HuH-7 (cell line): ENCODE results near the gene TEKTIP1.
"Not testable (repeated sequence)": the region's sequence is repeated elsewhere in the genome, so short reads cannot be mapped to it uniquely, and the experiment has no call there.

ENCODE experiments used
- DNase-seq: peaks from one replicate; pipeline ENCODE4 v3.0.0; 2011; ENCODE audit warnings: low spot score

Gene TEKTIP1

GRCh38 chr19:3508121-3508661 is 30.8 kb upstream of the TEKTIP1 start:
- DNase-seq: not testable (repeated sequence)

GRCh38 chr19:3508771-3509535 is 30.0 kb upstream of the TEKTIP1 start:
- DNase-seq: no peak

DNA sequence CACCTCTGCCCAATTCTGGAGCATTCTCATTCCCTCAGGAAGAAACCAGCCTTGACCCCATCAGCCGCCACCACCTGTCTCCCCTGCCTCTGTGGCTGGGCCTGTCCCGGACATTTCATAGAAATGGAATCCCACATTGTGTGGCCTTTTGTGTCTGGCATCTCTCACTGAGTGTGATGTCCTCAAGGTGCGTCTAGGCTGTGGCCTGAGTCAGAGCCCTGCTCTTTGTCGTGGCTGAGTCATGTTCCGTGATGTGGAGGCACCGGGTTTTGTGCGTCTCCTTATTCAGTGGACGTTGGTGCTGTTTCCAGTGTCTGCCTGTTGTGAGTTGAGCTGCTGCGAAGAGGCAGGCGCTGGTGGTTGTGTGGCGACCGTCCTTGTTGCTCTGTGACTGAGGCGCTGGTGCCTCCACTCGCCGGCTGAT is 29.4 kb upstream of the TEKTIP1 start:
- DNase-seq: no peak

DNA sequence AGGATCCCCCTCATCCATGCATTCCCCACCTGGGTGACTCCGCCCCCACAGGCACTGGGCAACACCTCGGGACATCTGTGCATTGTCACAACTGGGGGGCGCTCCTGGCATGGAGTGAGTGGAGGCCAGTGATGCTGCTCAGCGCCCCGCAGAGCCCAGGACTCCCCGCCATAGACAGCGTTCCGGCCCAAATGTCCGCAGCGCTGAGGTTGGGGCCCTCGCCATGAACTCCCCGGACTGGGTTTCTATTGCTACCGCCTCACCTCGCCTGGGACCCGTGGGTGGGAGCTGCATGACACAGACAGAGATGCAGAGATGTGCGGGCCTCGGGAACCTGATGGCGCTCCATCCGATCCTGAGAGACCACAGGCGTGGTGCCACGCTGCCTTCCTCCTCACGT is 28.2 kb upstream of the TEKTIP1 start:
- no peak for DNase-seq

GRCh38 chr19:3511506-3512251 is 27.3 kb upstream of the TEKTIP1 start:
- no peak for DNase-seq

DNA sequence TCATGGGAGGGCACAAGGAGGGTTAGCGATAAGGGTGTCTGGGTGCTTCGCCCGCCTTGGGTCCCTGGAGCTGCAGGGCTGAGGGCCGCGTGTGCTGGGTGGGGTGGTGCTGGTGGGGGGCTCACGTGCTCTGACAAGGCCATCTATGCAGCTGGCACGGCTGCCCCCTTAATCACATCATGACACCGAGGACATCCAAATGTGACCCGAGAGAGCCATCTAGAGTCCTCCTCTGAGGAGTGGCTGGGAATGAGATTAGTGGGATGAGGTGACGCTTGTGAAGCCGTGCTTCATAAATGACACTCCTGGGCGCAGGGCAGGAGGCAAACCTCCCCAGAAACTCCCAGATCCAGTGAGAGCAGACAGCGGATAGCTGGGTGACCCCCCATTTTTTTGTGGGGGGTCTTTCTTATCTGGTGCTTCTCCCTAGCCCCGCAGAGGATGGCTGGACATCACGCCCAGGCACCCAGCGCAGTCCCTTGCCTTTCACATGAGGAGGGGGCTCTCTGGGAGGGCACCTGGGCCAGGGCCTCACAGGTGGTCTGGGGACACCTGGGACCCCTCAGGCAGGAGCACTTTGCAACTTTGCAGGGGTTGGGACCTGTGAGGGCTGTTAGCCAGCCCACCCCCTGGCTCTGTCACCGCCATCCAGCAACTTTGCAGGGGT is 26.3 kb upstream of the TEKTIP1 start:
- no peak for DNase-seq

DNA sequence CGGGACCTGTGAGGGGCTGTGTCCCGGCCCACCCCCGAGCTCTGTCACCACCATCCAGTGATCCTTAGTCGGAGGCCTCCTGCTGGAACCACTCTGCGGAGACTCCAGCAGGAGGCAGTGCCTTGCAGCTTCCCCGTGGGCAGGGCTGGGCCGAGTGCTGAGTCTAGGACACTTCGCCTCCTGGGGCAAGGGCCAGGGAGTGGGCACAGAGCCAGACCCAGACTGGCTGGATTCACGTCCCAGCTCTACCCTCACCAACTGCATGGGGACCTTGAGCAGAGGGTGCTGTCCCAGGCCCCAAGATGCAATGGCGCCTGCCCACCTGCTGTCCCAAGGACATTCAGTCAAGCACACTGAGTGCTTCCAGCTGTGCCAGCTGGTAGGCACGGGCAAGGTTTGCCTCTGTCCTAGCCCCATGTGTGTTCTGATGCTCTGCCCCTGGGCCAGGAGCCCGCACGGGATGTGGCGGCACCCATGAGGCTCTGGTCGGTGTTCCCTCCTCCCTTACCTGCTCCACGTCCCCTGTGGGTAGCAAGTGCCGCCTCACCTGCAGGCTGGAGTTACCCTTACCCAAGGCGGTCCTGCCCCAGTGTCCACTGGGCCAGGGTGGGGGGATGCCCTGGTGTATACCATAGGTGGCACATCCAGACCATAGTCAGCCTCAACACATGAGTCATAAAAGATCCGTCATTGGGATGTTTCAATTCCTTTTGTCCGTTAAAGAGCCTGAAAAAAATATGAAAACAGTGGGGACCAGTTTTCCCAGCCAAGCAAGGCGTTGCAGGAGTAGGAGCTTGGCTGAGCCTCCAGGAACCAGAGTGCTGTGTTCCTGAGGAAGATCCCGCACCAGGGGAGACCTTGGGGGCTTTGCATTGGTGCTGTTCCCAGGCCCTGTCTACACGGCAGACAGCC is 25.5 kb upstream of the TEKTIP1 start:
- DNase-seq: no peak

- DNase-seq: no peak
Measured at GRCh38 chr19:3514930-3515329, 24.0 kb upstream of the TEKTIP1 start.

GRCh38 chr19:3515891-3516422 is 23.0 kb upstream of the TEKTIP1 start:
- DNase-seq: no peak

- DNase-seq: no peak
Measured at GRCh38 chr19:3516675-3517207, 22.2 kb upstream of the TEKTIP1 start.

GRCh38 chr19:3517638-3518037 is 21.3 kb upstream of the TEKTIP1 start:
- DNase-seq: no peak

DNA sequence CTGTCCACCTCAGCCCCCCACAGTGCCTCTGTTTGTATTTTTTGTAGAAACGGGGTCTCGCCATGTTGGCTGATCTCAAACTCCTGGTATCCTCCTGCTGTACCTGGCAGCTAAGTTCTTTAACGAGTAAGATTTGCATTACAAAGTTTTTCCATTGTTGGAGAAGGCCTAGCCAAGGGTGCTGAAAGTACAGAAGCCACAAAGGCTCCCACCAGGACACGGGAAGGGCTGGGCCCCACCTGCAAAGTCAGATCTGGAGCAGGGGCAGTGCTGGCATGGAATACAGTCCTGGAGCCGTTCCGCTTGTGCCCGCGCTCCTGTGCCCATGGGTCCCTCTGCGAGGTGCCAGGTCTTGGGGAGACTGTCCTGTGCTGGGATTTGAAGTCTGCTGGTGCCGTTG is 20.7 kb upstream of the TEKTIP1 start:
- no peak for DNase-seq

GRCh38 chr19:3518659-3519058 is 20.3 kb upstream of the TEKTIP1 start:
- DNase-seq: no peak

- DNase-seq: no peak
Measured at GRCh38 chr19:3519126-3519525, 19.8 kb upstream of the TEKTIP1 start.

GRCh38 chr19:3520166-3521103 is 18.5 kb upstream of the TEKTIP1 start:
- DNase-seq: no peak

GRCh38 chr19:3521104-3521445 is 17.9 kb upstream of the TEKTIP1 start:
- DNase-seq: no peak

DNA sequence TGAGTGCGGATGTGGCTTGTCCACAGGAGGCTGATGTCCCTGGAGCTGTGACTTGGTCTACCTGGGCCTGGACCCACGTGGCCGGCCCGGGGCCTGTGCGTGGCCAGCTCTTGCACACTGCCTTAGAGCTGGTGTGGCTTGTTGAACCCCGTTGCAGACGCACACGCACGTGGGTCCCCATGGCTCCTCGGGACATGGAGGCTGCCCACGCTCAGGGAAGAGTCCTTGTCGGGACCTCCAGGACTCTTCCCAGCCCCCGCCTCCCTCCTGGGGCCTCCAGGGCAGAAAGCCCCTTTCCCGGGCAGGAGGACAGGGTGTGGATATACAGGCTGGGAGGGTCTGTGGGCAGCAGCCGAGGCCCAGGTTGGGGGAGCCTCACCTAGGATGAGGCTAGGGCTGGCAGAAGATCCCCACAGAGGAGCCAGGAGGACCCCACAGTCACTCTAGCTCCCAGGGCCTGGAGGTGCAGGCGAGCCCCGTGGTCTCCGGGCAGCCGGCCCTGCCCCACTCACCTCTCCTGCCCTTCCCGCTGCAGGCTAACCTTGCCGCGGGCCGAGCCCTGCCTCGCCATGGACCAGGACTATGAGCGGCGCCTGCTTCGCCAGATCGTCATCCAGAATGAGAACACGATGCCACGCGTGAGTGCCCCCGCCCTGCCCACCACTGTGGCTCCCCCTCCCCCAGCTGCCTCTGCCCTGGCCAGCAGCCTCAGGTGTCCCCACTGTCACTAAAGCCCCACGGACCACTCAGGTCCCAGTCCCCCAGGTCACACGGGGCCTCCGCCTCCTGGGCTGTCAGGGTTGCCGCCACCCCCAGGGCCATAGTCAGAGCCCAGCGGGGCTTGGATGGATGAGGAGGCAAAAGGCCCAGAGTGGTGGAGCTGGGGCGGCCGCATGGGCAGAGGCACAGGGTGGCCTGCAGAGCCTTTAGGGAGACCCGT is 16.3 kb upstream of the TEKTIP1 start:
- no peak for DNase-seq

DNA sequence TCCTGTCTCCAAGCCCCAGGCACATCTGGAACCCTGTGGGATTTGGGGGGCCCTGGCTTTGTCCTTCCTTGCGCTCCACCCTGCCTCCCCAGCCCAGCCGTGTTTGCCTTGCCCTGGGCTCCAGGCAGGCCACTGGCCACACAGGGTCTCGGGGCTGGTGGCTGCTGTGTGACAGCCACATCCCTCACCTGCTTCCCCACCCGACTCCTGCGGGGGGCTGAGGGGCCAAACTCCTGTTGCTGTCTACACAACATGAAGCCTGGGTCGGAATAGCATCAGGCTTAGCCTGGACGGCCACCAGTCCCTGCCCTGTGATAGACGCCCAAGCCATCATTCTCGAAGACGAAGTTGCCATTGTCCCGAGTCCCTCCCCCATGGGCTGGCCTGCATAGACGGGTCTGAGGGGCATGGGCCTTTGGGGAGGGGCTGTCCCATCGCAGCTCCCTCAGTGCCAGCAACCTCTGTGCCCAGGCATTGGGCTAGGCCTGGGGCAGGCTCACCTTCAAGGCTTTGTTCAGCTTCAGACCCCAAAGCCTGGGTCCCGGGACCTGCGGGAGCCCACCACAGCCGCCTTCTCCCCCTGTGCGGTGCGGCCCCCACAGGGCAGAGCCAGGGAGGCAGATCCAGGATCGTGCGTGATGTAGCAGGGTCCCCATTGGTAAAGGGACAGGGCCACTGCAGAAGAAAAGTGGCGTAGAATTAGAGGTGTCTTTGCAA is 15.5 kb upstream of the TEKTIP1 start:
- no peak for DNase-seq
